A673 (cell line): Measurements from ENCODE around the gene JMJD8.

Experiments used
- CTCF ChIP-seq: fragments of 300-800, 200-600 bp; sonication (generic); conservative IDR thresholded peaks from 2 replicates; pipeline ENCODE4 v1.5.1; 2017; ENCODE audit warnings: low read depth, mild to moderate bottlenecking, antibody characterized with exemption, low read length, moderate library complexity, mixed read lengths
- EZH2 ChIP-seq: fragments of 200-600 bp; sonication (generic); IDR thresholded peaks from 2 replicates; pipeline ENCODE4 v1.6.1; 2017; ENCODE audit warnings: borderline replicate concordance, low read depth, mild to moderate bottlenecking, mixed read lengths, antibody characterized with exemption, low read length; ENCODE audit not compliant: poor library complexity, severe bottlenecking

- TF ChIP-seq EZH2 (no peak), CTCF (no peak)
These were observed 32.3 kb downstream of the JMJD8 start for GRCh38 chr16:651844-652243.
